Measurements from ENCODE around the gene RANBP10. TPM values are rescaled to one million over a fixed set of nuclear protein-coding genes. Genes with fewer than 3 reads are reported as not detected.

The RANBP10 gene
- total RNA-seq, 2 donors from 2014 or later = 11.1 to 22.8 TPM

- H3K27me3 ChIP-seq (replicated peaks; ENCODE audit: insufficient read depth) = no peaks in the 10 kb centered on the region
- H3K4me1 ChIP-seq (replicated peaks) = no peaks in the 10 kb centered on the region
- TF ChIP-seq, protein P1, sequence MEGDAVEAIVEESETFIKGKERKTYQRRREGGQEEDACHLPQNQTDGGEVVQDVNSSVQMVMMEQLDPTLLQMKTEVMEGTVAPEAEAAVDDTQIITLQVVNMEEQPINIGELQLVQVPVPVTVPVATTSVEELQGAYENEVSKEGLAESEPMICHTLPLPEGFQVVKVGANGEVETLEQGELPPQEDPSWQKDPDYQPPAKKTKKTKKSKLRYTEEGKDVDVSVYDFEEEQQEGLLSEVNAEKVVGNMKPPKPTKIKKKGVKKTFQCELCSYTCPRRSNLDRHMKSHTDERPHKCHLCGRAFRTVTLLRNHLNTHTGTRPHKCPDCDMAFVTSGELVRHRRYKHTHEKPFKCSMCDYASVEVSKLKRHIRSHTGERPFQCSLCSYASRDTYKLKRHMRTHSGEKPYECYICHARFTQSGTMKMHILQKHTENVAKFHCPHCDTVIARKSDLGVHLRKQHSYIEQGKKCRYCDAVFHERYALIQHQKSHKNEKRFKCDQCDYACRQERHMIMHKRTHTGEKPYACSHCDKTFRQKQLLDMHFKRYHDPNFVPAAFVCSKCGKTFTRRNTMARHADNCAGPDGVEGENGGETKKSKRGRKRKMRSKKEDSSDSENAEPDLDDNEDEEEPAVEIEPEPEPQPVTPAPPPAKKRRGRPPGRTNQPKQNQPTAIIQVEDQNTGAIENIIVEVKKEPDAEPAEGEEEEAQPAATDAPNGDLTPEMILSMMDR (IDR thresholded peaks at IDR 0.05) = no peak
- TF ChIP-seq POLR2A (IDR thresholded peaks at IDR 0.05) = no peak
- TF ChIP-seq POLR2AphosphoS5 (IDR thresholded peaks at IDR 0.05) = no peak
- H3K4me3 ChIP-seq = no peak overlapping the region
- 96% methylated on average over 4 of the region's 4 CpGs for WGBS
- DNase-seq (ENCODE audit: low spot score) = no peak
- intact Hi-C loops (cut with DNase I) = no loop called here
- no peaks in the 10 kb centered on the region for H3K36me3 ChIP-seq
- H3K27ac ChIP-seq = no peak overlapping the region
- H3K9me3 ChIP-seq = no peaks in the 10 kb centered on the region
Measured at GRCh38 chr16:67707210-67707609, 99.2 kb downstream of the RANBP10 start.

DNA sequence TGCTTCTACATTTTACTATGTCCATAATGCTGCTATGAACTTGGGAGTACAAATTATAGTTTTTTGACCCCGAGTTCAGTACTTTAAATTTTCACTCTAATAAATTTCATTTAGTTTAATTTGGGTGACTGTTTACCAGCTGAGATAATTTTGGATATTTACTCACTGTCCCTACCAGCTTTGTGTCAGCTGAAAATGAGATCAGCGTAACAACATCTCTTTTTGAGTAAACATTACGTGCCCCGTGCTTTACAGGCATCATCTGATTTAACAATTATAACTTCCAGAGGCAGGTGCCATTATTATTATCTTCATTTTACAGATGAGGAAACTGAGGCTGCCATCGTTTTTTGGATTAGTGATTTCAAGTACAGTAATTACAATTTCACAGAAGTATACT, 102.2 kb downstream of the RANBP10 start:
- Histone ChIP-seq H3K4me1 (replicated peaks) (no peaks in the 10 kb centered on the region), H3K4me3 (no peak overlapping the region), H3K27me3 (replicated peaks; ENCODE audit: insufficient read depth) (no peaks in the 10 kb centered on the region), H3K9me3 (no peaks in the 10 kb centered on the region), H3K27ac (no peak overlapping the region), H3K36me3 (no peaks in the 10 kb centered on the region)
- intact Hi-C loops (cut with DNase I) = no loop called here
- TF ChIP-seq, protein P1 (IDR thresholded peaks at IDR 0.05) = no peak
- no peak for TF ChIP-seq POLR2AphosphoS5 (IDR thresholded peaks at IDR 0.05)
- no peak for TF ChIP-seq POLR2A (IDR thresholded peaks at IDR 0.05)
- DNase-seq (ENCODE audit: low spot score) = no peak
- 76% methylated on average over 5 of the region's 5 CpGs for WGBS

DNA sequence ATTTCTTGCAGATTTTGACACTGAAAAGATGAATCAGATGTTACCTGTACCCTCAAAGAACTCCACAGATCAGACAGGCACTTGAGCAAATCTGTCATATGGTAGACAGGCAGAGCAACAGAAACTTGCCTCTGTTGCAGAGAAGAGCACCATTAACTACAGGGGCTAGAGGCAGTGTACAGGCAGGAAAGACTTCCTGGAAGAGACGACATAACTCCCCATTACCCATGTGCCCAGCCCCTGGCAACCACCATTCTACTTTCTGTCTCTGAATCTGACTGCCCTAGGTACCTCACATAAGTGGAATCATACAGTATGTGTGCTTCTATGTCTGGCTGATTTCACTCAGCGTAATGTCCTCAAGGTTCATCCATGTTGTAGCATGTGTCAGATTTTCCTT, 102.7 kb downstream of the RANBP10 start:
- Histone ChIP-seq H3K4me3 (no peak overlapping the region), H3K27ac (no peak overlapping the region), H3K9me3 (no peaks in the 10 kb centered on the region), H3K36me3 (no peaks in the 10 kb centered on the region), H3K4me1 (replicated peaks) (no peaks in the 10 kb centered on the region), H3K27me3 (replicated peaks; ENCODE audit: insufficient read depth) (no peaks in the 10 kb centered on the region)
- DNase-seq (ENCODE audit: low spot score) = no peak
- WGBS = 75% methylated on average over 2 of the region's 2 CpGs
- intact Hi-C loops (cut with DNase I) = no loop called here
- TF ChIP-seq POLR2A (IDR thresholded peaks at IDR 0.05) (no peak), POLR2AphosphoS5 (IDR thresholded peaks at IDR 0.05) (no peak)
- TF ChIP-seq, protein P1 (IDR thresholded peaks at IDR 0.05) = no peak

DNA sequence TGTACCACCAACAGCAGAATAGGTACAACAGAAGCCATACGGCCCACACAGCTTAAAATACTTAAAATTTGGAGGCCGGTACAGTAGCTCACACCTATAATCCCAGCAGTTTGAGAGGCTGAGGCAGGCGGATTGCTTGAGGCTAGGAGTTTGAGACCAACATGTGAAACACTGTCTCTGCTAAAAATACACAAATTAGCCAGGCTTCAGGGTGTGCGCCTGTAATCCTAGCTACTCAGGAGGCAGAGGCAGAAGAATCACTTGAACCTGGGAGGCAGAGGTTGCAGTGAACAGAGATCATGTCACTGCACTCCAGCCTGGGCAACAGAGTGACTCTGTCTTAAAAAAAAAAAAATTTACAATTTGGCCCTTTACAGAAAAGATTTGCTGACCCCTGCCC, 104.2 kb downstream of the RANBP10 start:
- 89% methylated on average over 4 of the region's 4 CpGs for WGBS
- Histone ChIP-seq H3K9me3 (no peaks in the 10 kb centered on the region), H3K4me3 (no peak overlapping the region), H3K27me3 (replicated peaks; ENCODE audit: insufficient read depth) (no peaks in the 10 kb centered on the region), H3K4me1 (replicated peaks) (no peaks in the 10 kb centered on the region), H3K27ac (no peak overlapping the region), H3K36me3 (no peaks in the 10 kb centered on the region)
- no peak for TF ChIP-seq POLR2AphosphoS5 (IDR thresholded peaks at IDR 0.05)
- TF ChIP-seq POLR2A (IDR thresholded peaks at IDR 0.05) = no peak
- TF ChIP-seq, protein P1 (IDR thresholded peaks at IDR 0.05) = no peak
- DNase-seq (ENCODE audit: low spot score) = no peak
- intact Hi-C loops (cut with DNase I) = no loop called here

DNA sequence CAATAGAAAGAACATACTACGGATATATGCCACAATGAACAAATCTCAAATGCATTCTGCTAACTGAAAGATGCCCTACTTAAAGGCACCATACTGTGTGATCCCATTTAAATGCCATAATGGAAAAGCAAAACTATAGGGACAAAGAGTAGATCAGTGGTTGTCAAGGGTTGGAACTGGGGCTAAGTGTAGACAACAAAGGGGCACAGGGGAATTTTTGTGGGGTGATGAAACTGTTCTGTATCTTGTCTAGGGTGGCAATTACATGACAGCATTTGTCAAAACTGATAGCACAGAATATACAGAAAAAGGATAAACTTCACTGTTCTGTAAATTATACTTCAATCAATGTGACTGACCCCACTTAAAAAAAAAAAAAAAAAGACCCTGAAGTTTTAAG, 104.9 kb downstream of the RANBP10 start:
- Histone ChIP-seq H3K36me3 (no peaks in the 10 kb centered on the region), H3K9me3 (no peaks in the 10 kb centered on the region), H3K27me3 (replicated peaks; ENCODE audit: insufficient read depth) (no peaks in the 10 kb centered on the region), H3K4me3 (no peak overlapping the region), H3K4me1 (replicated peaks) (no peaks in the 10 kb centered on the region), H3K27ac (no peak overlapping the region)
- TF ChIP-seq, protein P1 (IDR thresholded peaks at IDR 0.05) = no peak
- no peak for TF ChIP-seq POLR2A (IDR thresholded peaks at IDR 0.05)
- intact Hi-C loops (cut with DNase I) = no loop called here
- DNase-seq (ENCODE audit: low spot score) = no peak
- 100% methylated on average over 1 of the region's 1 CpG for WGBS
